Neural cell (in vitro differentiated cells): Measurements from ENCODE around the gene EDAR. TPM values are rescaled to one million over a fixed set of nuclear protein-coding genes. Genes with fewer than 3 reads are reported as not detected.

Experiments
- H2AFZ ChIP-seq: fragments of 200-600, 300-800 bp; sonication (generic), shearing (Covaris generic); 2 replicates; pipeline ENCODE4 v1.6.0; 2014; ENCODE audit warnings: low read depth, mild to moderate bottlenecking, antibody characterized with exemption, low read length, moderate library complexity
- H3F3A ChIP-seq: fragments of 200-600 bp; shearing (Covaris generic); 2 replicates; pipeline ENCODE4 v1.6.1; 2016; ENCODE audit warnings: mild to moderate bottlenecking, moderate library complexity, mixed read lengths, antibody characterized with exemption, low read length; ENCODE audit not compliant: insufficient read depth, poor library complexity, severe bottlenecking
- H3K27ac ChIP-seq: fragments of 200-600, 300-800 bp; sonication (generic), shearing (Covaris generic); 2 replicates; pipeline ENCODE4 v1.5.1; 2014; ENCODE audit warnings: mild to moderate bottlenecking, low read length, moderate library complexity
- H3K27me3 ChIP-seq: fragments of 300-800, 200-600 bp; sonication (generic), shearing (Covaris generic); 2 replicates; pipeline ENCODE4 v1.6.0; 2014; ENCODE audit warnings: mild to moderate bottlenecking, low read depth, low read length, moderate library complexity; ENCODE audit not compliant: insufficient read depth
- H3K36me3 ChIP-seq: fragments of 300-800, 200-600 bp; sonication (generic), shearing (Covaris generic); 2 replicates; pipeline ENCODE4 v1.5.1; 2014; ENCODE audit warnings: mild to moderate bottlenecking, antibody characterized with exemption, low read length, moderate library complexity; ENCODE audit not compliant: insufficient read depth
- H3K4me2 ChIP-seq: fragments of 300-800, 200-600 bp; sonication (generic), shearing (Covaris generic); 2 replicates; pipeline ENCODE4 v1.6.0; 2014; ENCODE audit warnings: mild to moderate bottlenecking, low read length
- H3K4me3 ChIP-seq: fragments of 300-800, 200-600 bp; sonication (generic), shearing (Covaris generic); 2 replicates; pipeline ENCODE4 v1.5.1; 2014; ENCODE audit warnings: mild to moderate bottlenecking, low read length, moderate library complexity
- H3K79me2 ChIP-seq: fragments of 200-600 bp; shearing (Covaris generic); replicated peaks from 2 replicates; pipeline ENCODE4 v1.6.0; 2014; ENCODE audit warnings: mild to moderate bottlenecking, low read length, moderate library complexity; ENCODE audit not compliant: insufficient read depth
- H3K9ac ChIP-seq: fragments of 300-800, 200-600 bp; sonication (generic), shearing (Covaris generic); 2 replicates; pipeline ENCODE4 v1.6.1; 2016; ENCODE audit warnings: mild to moderate bottlenecking, low read length, mixed read lengths
- H3K9me2 ChIP-seq: fragments of 200-600 bp; shearing (Covaris generic); 2 replicates; pipeline ENCODE4 v1.6.1; 2016; ENCODE audit warnings: mild to moderate bottlenecking, low read length, mixed read lengths; ENCODE audit not compliant: insufficient read depth
- H3K9me3 ChIP-seq: fragments of 200-600, 300-800 bp; sonication (generic), shearing (Covaris generic); 2 replicates; pipeline ENCODE4 v1.6.1; 2016; ENCODE audit warnings: mild to moderate bottlenecking, mixed run types, low read length, moderate library complexity, mixed read lengths
- H4K20me1 ChIP-seq: fragments of 200-600 bp; shearing (Covaris generic); 2 replicates; pipeline ENCODE4 v1.6.1; 2016; ENCODE audit warnings: mild to moderate bottlenecking, mixed run types; ENCODE audit not compliant: insufficient read depth
- CTCF ChIP-seq: fragments of 450-650 bp; IDR thresholded peaks from 2 replicates; pipeline ENCODE4 v1.5.1; 2014; ENCODE audit warnings: antibody characterized with exemption, mild to moderate bottlenecking, moderate library complexity; ENCODE audit not compliant: poor library complexity, severe bottlenecking
- EP300 ChIP-seq: fragments of 450-650 bp; conservative IDR thresholded peaks from 2 replicates; pipeline ENCODE4 v1.6.1; 2014; ENCODE audit warnings: antibody characterized with exemption, mild to moderate bottlenecking, moderate library complexity; ENCODE audit not compliant: poor library complexity, severe bottlenecking
- EZH2 ChIP-seq: fragments of 200-600, 300-800 bp; shearing (Covaris generic), sonication (generic); IDR thresholded peaks from 2 replicates; pipeline ENCODE4 v1.6.1; 2014; ENCODE audit warnings: antibody characterized with exemption, low read length, borderline replicate concordance, mild to moderate bottlenecking; ENCODE audit not compliant: insufficient read depth, poor library complexity, severe bottlenecking
- MXI1 ChIP-seq: fragments of 450-650 bp; conservative IDR thresholded peaks from 2 replicates; pipeline ENCODE4 v1.6.1; 2014; ENCODE audit warnings: antibody characterized with exemption, mild to moderate bottlenecking; ENCODE audit not compliant: poor library complexity, severe bottlenecking
- POLR2AphosphoS5 ChIP-seq: IDR thresholded peaks from 2 replicates; pipeline ENCODE4 v1.6.1; 2012
- RAD21 ChIP-seq: fragments of 450-650 bp; conservative IDR thresholded peaks from 2 replicates; pipeline ENCODE4 v1.6.1; 2014; ENCODE audit warnings: antibody characterized with exemption, mild to moderate bottlenecking, moderate library complexity
- REST ChIP-seq: IDR thresholded peaks from 2 replicates; pipeline ENCODE4 v1.6.1; 2012; ENCODE audit warnings: borderline replicate concordance
- SMC3 ChIP-seq: fragments of 450-650 bp; conservative IDR thresholded peaks from 2 replicates; pipeline ENCODE4 v1.6.1; 2014; ENCODE audit warnings: antibody characterized with exemption, mild to moderate bottlenecking, moderate library complexity; ENCODE audit not compliant: poor library complexity
- TAF1 ChIP-seq: IDR thresholded peaks from 2 replicates; pipeline ENCODE4 v1.6.1; 2012; ENCODE audit warnings: low read depth
- polyA plus RNA-seq: library from polyadenylated mRNA; depleted of rRNA; stranded (reverse); fragments of >200 nt; gene quantifications from 2 replicates; pipeline ENCODE4 v1.2.3, GENCODE V29; 2014

EDAR gene
- polyA plus RNA-seq, 1 donor from 2014 or later, result not detected

- Histone ChIP-seq H3K9me2 (no peaks in the 10 kb centered on the region), H3K79me2 (no peaks in the 10 kb centered on the region), H3K27me3 (no peaks in the 10 kb centered on the region), H4K20me1 (no peaks in the 10 kb centered on the region), H3K27ac (no peak overlapping the region), H3K9me3 (no peaks in the 10 kb centered on the region), H3K9ac (no peak overlapping the region), H3K4me2 (no peak overlapping the region), H3F3A (no peaks in the 10 kb centered on the region), H3K36me3 (no peaks in the 10 kb centered on the region), H3K4me3 (no peak overlapping the region), H2AFZ (no peak overlapping the region)
- TF ChIP-seq EZH2 (no peak), SMC3 (no peak), TAF1 (no peak), CTCF (no peak), MXI1 (no peak), POLR2AphosphoS5 (no peak), RAD21 (no peak), REST (no peak), EP300 (no peak)
Measured at GRCh38 chr2:108979461-108979860, 9.6 kb downstream of the EDAR start.

GRCh38 chr2:108978709-108979111, 10.3 kb downstream of the EDAR start:
- TF ChIP-seq REST, result no peak
- TF ChIP-seq TAF1, result no peak
- TF ChIP-seq RAD21, result no peak
- no peak for TF ChIP-seq CTCF
- TF ChIP-seq POLR2AphosphoS5, result no peak
- no peak for TF ChIP-seq MXI1
- TF ChIP-seq SMC3, result no peak
- TF ChIP-seq EZH2, result no peak
- no peak for TF ChIP-seq EP300
- no peaks in the 10 kb centered on the region for H3K9me2 ChIP-seq

More at GRCh38 chr2:108978709-108979111, 10.3 kb downstream of the EDAR start:
- Histone ChIP-seq H3K9me3 (no peaks in the 10 kb centered on the region), H3F3A (no peaks in the 10 kb centered on the region), H3K9ac (no peak overlapping the region), H4K20me1 (no peaks in the 10 kb centered on the region), H3K27me3 (no peaks in the 10 kb centered on the region), H3K4me2 (no peak overlapping the region), H3K4me3 (no peak overlapping the region), H2AFZ (no peak overlapping the region), H3K79me2 (no peaks in the 10 kb centered on the region), H3K27ac (no peak overlapping the region), H3K36me3 (no peaks in the 10 kb centered on the region)
